LNCaP clone FGC (cell line): ENCODE results near the gene ZHX3.

Experiments
- DNase-seq: peaks from one replicate; pipeline ENCODE4 v3.0.0-alpha.2; 2011; ENCODE audit warnings: low read depth
- H3K4me3 ChIP-seq: 2 replicates; pipeline ENCODE4 v1.5.1; 2011; ENCODE audit warnings: mild to moderate bottlenecking, low read depth, low read length, control low read depth
- CTCF ChIP-seq: IDR thresholded peaks from 2 replicates; pipeline ENCODE4 v1.5.1; 2012; ENCODE audit warnings: mild to moderate bottlenecking; ENCODE audit not compliant: control insufficient read depth, insufficient read depth; ENCODE audit errors: extremely low read depth

ZHX3 gene

GRCh38 chr20:41155261-41155660 lies 162.3 kb downstream of the ZHX3 start:
- H3K4me3 ChIP-seq: no peak overlapping the region
- no peak for TF ChIP-seq CTCF
- no peak for DNase-seq

GRCh38 chr20:41154436-41155176 lies 162.9 kb downstream of the ZHX3 start:
- TF ChIP-seq CTCF: no peak
- no peak overlapping the region for H3K4me3 ChIP-seq

GRCh38 chr20:41152108-41152757 lies 165.3 kb downstream of the ZHX3 start:
- no peak for TF ChIP-seq CTCF
- H3K4me3 ChIP-seq: no peak overlapping the region
- DNase-seq: no peak

More at GRCh38 chr20:41154436-41155176, 162.9 kb downstream of the ZHX3 start:
- no peak for DNase-seq

- TF ChIP-seq CTCF: no peak
- no peak for DNase-seq
- H3K4me3 ChIP-seq: no peak overlapping the region
Measured at GRCh38 chr20:41151134-41151869, 166.2 kb downstream of the ZHX3 start.

- H3K4me3 ChIP-seq: no peak overlapping the region
- DNase-seq: no peak
- TF ChIP-seq CTCF: no peak
Measured at GRCh38 chr20:41150664-41151063, 166.9 kb downstream of the ZHX3 start.

GRCh38 chr20:41148942-41149341 lies 168.6 kb downstream of the ZHX3 start:
- DNase-seq: no peak
- no peak overlapping the region for H3K4me3 ChIP-seq
- TF ChIP-seq CTCF: no peak
